SK-N-SH (cell line): ENCODE data around the gene TDRD12.

ENCODE experiments used
- CTCF ChIP-seq: fragments of 200-600 bp; sonication (generic); IDR thresholded peaks from 2 replicates; pipeline ENCODE4 v1.6.1; 2017; ENCODE audit warnings: antibody characterized with exemption, mild to moderate bottlenecking, moderate library complexity
- EP300 ChIP-seq, 2 experiments: IDR thresholded peaks; 2 replicates each; pipeline versions ENCODE4 v1.4.0 to v1.6.1; 2012; ENCODE audit warnings: borderline replicate concordance in 1 of 2, low read depth in 1 of 2, low read length in 1 of 2
- JUND ChIP-seq: IDR thresholded peaks from 2 replicates; pipeline ENCODE4 v1.4.0; 2012
- POLR2AphosphoS5 ChIP-seq: IDR thresholded peaks from 2 replicates; pipeline ENCODE4 v1.6.1; 2012; ENCODE audit warnings: low read depth, low read length
- RFX5 ChIP-seq: IDR thresholded peaks from 2 replicates; pipeline ENCODE4 v1.6.1; 2012; ENCODE audit warnings: mild to moderate bottlenecking, improper control_type of control experiment, low read length
- SMC3 ChIP-seq: IDR thresholded peaks from 2 replicates; pipeline ENCODE4 v1.6.1; 2012; ENCODE audit warnings: low read depth, low read length, improper control_type of control experiment
- TF ChIP-seq, protein P1 (sequence below): fragments of 150-350 bp; IDR thresholded peaks from 2 replicates; pipeline ENCODE4 v1.6.1; 2017; ENCODE audit warnings: antibody characterized with exemption, low read length, low read depth, borderline replicate concordance

GRCh38 chr19:32852216-32852615 lies 132.6 kb downstream of the TDRD12 start:
- TF ChIP-seq POLR2AphosphoS5 (no peak), CTCF (no peak), JUND (no peak), SMC3 (no peak), EP300 (IDR thresholded peaks at IDR 0.05; ENCODE audit: borderline replicate concordance in 1 of 2, low read depth in 1 of 2, low read length in 1 of 2) (no peak), RFX5 (no peak)
- TF ChIP-seq, protein P1, sequence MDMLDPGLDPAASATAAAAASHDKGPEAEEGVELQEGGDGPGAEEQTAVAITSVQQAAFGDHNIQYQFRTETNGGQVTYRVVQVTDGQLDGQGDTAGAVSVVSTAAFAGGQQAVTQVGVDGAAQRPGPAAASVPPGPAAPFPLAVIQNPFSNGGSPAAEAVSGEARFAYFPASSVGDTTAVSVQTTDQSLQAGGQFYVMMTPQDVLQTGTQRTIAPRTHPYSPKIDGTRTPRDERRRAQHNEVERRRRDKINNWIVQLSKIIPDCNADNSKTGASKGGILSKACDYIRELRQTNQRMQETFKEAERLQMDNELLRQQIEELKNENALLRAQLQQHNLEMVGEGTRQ: no peak
